HepG2 (cell line): Measurements from ENCODE around the gene PITHD1. TPM values are rescaled to one million over a fixed set of nuclear protein-coding genes. Genes with fewer than 3 reads are reported as not detected.

Experiments
- ATF1 ChIP-seq: IDR thresholded peaks from 2 replicates; pipeline ENCODE4 v1.6.1; 2016; ENCODE audit warnings: mild to moderate bottlenecking, control low read depth
- ATF7-NPFF ChIP-seq: sonication (generic); formaldehyde crosslinking; IDR thresholded peaks from 2 replicates; pipeline ENCODE4 v1.8.1; 2023; ENCODE audit warnings: mild to moderate bottlenecking, low read depth, missing genetic modification reagents, moderate library complexity
- CREB1 ChIP-seq, 2 experiments: fragments of 450-650 bp in 1 of 2; IDR thresholded peaks; 2 replicates each; pipeline ENCODE4 v1.6.1; 2016 to 2017; ENCODE audit warnings: control low read depth in 1 of 2, mild to moderate bottlenecking in 1 of 2, missing compliant biosample characterization in 1 of 2, missing genetic modification characterization in 1 of 2
- DMTF1 ChIP-seq: sonication (generic); formaldehyde crosslinking; IDR thresholded peaks from 2 replicates; pipeline ENCODE4 v1.4.0; 2020; ENCODE audit warnings: mild to moderate bottlenecking, missing genetic modification reagents
- ELF4 ChIP-seq: sonication (generic); formaldehyde crosslinking; IDR thresholded peaks from 2 replicates; pipeline ENCODE4 v1.5.0; 2020; ENCODE audit warnings: missing genetic modification reagents, mild to moderate bottlenecking, moderate library complexity, borderline replicate concordance
- FOXA3 ChIP-seq: IDR thresholded peaks from 2 replicates; pipeline ENCODE4 v1.6.1; 2016; ENCODE audit warnings: missing genetic modification reagents, missing compliant biosample characterization
- JUN ChIP-seq: sonication (generic); formaldehyde crosslinking; IDR thresholded peaks from 2 replicates; pipeline ENCODE4 v1.4.0; 2020; ENCODE audit warnings: mild to moderate bottlenecking, missing genetic modification reagents
- NCOR1 ChIP-seq: fragments of 200-600 bp; sonication (generic); IDR thresholded peaks from 2 replicates; pipeline ENCODE4 v1.7.0; 2017; ENCODE audit warnings: antibody characterized with exemption, low read length, borderline replicate concordance
- NFRKB ChIP-seq: fragments of 450-650 bp; IDR thresholded peaks from 2 replicates; pipeline ENCODE4 v1.6.1; 2017
- NPAS2 ChIP-seq: sonication (generic); formaldehyde crosslinking; IDR thresholded peaks from 2 replicates; pipeline ENCODE4 v1.8.0; 2022; ENCODE audit warnings: mild to moderate bottlenecking, missing genetic modification reagents, borderline replicate concordance
- STAG1 ChIP-seq: sonication (generic); formaldehyde crosslinking; IDR thresholded peaks from 2 replicates; pipeline ENCODE4 v1.4.0; 2020; ENCODE audit warnings: missing genetic modification reagents
- TMF1 ChIP-seq: sonication (generic); formaldehyde crosslinking; IDR thresholded peaks from 2 replicates; pipeline ENCODE4 v1.8.1; 2022; ENCODE audit warnings: low read depth, missing genetic modification reagents
- ZNF549 ChIP-seq: sonication (generic); formaldehyde crosslinking; IDR thresholded peaks from 2 replicates; pipeline ENCODE4 v1.5.0; 2020; ENCODE audit warnings: missing genetic modification reagents
- ZNF709 ChIP-seq: sonication (generic); formaldehyde crosslinking; IDR thresholded peaks from 2 replicates; pipeline ENCODE4 v1.5.0; 2020; ENCODE audit warnings: mild to moderate bottlenecking, missing genetic modification reagents
- ZNF850 ChIP-seq: sonication (generic); formaldehyde crosslinking; conservative IDR thresholded peaks from 2 replicates; pipeline ENCODE4 v1.9.0; 2021; ENCODE audit warnings: mild to moderate bottlenecking, missing genetic modification reagents
- polyA plus RNA-seq, 8 experiments: library from polyadenylated mRNA; depleted of rRNA in 3 of 8; stranded (reverse) in 7 of 8; unstranded in 1 of 8; fragments of >200 nt; fragmentation: Illumina TruSeq in 4 of 8; extraction: Trizol in 4 of 8; gene quantifications; 2 replicates each; pipeline versions ENCODE4 v1.2.1 to v1.2.3, GENCODE V29; 2011 to 2016; ENCODE audit warnings: low read depth in 4 of 8, missing spikeins in 1 of 8, mixed read lengths in 1 of 8; ENCODE audit not compliant: insufficient read depth in 1 of 8
- total RNA-seq, 5 experiments: library from RNA; depleted of rRNA; stranded (reverse); fragments of >200 nt; fragmentation: Illumina TruSeq; extraction: Trizol; gene quantifications; 2 replicates each; pipeline ENCODE4 v1.2.3, GENCODE V29; 2016; ENCODE audit warnings: low read depth in 1 of 5
- TF ChIP-seq, protein P1 (sequence below): sonication (generic); formaldehyde crosslinking; IDR thresholded peaks from 2 replicates; pipeline ENCODE4 v1.4.0; 2020; ENCODE audit warnings: missing genetic modification reagents, mild to moderate bottlenecking, borderline replicate concordance
- TF ChIP-seq, protein P2 (sequence below), 2 experiments: fragments of 450-650 bp in 1 of 2; sonication (generic) in 1 of 2; formaldehyde crosslinking in 1 of 2; IDR thresholded peaks; 2 replicates each; pipeline versions ENCODE4 v1.6.1 to v1.8.0; 2016 to 2022; ENCODE audit warnings: antibody characterized with exemption in 1 of 2, mild to moderate bottlenecking in 1 of 2, missing genetic modification reagents in 1 of 2

PITHD1 gene
- total and polyA plus RNA-seq, 2 of the 13 experiments (the other 11 are each of a cell fraction or from before 2014, with no cell fraction given): 28.0 to 37.3 TPM

DNA sequence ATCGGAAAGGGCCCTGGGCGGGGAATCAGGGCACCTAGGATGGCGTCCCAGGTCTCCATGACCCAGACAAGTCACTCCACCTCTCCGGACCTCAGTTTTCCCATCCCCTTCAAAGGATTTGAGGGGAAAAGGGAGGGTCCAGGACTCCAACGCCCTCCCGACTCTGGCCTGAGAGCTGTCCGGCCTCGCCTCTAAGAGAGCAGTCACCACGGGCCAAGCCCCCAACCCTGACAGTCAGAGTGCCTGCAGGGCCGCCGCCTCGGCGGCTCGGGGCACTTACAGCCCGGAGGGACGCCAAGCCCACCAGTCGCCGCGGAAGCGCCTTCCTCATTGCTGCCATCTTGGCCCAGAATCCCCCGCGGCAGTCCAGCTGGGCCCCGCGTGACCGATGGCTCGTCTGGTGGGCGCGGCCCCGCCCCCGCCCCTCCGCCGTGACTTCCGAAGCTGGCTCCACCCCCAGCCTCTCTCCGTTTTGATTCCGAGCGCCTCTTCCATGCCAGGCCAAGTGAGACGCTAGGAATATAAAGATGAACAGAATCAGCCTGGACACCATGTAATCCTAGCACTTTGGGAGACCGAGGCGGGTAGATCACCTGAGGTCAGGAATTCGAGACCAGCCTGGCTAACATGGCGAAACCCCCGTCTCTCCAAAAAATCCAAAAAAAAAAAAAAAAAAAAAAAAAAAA is 47.0 kb downstream of the PITHD1 start, which contains the start of gene HMGCL (continued):
- no peak for TF ChIP-seq FOXA3 (CRISPR knock-in tag)
- TF ChIP-seq, protein P1, sequence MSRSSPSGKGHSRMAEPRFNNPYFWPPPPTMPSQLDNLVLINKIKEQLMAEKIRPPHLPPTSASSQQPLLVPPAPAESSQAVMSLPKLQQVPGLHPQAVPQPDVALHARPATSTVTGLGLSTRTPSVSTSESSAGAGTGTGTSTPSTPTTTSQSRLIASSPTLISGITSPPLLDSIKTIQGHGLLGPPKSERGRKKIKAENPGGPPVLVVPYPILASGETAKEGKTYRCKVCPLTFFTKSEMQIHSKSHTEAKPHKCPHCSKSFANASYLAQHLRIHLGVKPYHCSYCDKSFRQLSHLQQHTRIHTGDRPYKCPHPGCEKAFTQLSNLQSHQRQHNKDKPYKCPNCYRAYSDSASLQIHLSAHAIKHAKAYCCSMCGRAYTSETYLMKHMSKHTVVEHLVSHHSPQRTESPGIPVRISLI (CRISPR knock-in tag): peak; percentile 28; the same call in 1 of the 2 replicates
- no peak for TF ChIP-seq ZNF549 (CRISPR knock-in tag)
- TF ChIP-seq NCOR1: no peak
- no peak for TF ChIP-seq ZNF850 (CRISPR knock-in tag)
- no peak for TF ChIP-seq NPAS2 (CRISPR knock-in tag)
- TF ChIP-seq, protein P2, sequence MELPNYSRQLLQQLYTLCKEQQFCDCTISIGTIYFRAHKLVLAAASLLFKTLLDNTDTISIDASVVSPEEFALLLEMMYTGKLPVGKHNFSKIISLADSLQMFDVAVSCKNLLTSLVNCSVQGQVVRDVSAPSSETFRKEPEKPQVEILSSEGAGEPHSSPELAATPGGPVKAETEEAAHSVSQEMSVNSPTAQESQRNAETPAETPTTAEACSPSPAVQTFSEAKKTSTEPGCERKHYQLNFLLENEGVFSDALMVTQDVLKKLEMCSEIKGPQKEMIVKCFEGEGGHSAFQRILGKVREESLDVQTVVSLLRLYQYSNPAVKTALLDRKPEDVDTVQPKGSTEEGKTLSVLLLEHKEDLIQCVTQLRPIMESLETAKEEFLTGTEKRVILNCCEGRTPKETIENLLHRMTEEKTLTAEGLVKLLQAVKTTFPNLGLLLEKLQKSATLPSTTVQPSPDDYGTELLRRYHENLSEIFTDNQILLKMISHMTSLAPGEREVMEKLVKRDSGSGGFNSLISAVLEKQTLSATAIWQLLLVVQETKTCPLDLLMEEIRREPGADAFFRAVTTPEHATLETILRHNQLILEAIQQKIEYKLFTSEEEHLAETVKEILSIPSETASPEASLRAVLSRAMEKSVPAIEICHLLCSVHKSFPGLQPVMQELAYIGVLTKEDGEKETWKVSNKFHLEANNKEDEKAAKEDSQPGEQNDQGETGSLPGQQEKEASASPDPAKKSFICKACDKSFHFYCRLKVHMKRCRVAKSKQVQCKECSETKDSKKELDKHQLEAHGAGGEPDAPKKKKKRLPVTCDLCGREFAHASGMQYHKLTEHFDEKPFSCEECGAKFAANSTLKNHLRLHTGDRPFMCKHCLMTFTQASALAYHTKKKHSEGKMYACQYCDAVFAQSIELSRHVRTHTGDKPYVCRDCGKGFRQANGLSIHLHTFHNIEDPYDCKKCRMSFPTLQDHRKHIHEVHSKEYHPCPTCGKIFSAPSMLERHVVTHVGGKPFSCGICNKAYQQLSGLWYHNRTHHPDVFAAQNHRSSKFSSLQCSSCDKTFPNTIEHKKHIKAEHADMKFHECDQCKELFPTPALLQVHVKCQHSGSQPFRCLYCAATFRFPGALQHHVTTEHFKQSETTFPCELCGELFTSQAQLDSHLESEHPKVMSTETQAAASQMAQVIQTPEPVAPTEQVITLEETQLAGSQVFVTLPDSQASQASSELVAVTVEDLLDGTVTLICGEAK (IDR thresholded peaks at IDR 0.05): no peak
- TF ChIP-seq, protein P2 (CRISPR knock-in tag; IDR thresholded peaks at IDR 0.05): peak; percentile 86
- TF ChIP-seq ZNF709 (CRISPR knock-in tag): no peak
- TF ChIP-seq JUN (CRISPR knock-in tag): no peak
- TF ChIP-seq DMTF1 (CRISPR knock-in tag): no peak
- TF ChIP-seq ATF1: no peak
- peak; percentile 80; the same call in 1 of the 2 replicates for TF ChIP-seq ATF7-NPFF (CRISPR knock-in tag)
- peak; percentile 75; the same call in 1 of the 2 replicates for TF ChIP-seq ELF4
- no peak for TF ChIP-seq TMF1 (CRISPR knock-in tag)
- TF ChIP-seq CREB1 (IDR thresholded peaks at IDR 0.05): no peak
- no peak for TF ChIP-seq CREB1 (CRISPR knock-in tag; IDR thresholded peaks at IDR 0.05)
- no peak for TF ChIP-seq NFRKB
- TF ChIP-seq STAG1: 0 out of 2 replicates have a peak, but pooled peaks have one; percentile 4
